HG02623 (cell line): ENCODE data around the gene BICDL1.

Experiments
- ATAC-seq: cut with Tn5 transposase; IDR thresholded peaks from one replicate; pipeline ENCODE4 v1.9.1; 2021; ENCODE audit warnings: moderate library complexity; ENCODE audit not compliant: unreplicated experiment

The BICDL1 gene

DNA sequence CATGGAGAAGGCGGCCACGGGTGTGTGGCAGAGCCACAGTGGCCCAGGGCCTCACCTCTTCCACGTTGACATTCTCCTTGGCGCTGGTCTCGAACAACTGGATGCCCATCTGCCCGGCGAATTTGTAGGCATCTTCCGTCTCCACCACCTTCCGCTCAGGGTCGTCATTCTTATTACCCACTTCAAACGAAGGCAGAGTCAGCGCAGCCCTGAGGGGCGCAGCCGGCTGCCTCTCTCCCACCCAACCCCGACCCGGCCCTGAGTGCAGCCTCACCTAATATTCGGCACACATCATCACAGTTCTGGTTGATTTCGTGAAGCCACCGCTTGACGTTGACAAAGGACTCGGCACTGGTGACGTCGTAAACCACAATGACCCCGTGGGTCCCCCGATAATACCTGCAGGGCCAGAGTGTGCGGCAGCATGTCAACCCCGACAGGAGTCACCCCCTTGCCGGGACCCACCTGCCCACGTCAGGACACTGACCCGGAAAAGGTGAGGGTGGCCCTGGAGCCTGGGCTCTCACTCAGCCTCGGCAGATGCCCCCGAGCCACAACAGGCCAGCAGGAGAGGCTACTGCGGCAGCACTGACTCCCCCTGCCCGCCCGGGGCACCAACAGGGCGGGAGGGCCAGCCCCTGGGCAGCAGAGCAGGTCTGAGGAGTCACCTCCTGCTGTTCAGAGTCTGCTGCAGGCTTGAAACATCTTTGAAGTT is 109.9 kb downstream of the BICDL1 start:
- ATAC-seq = no peak

DNA sequence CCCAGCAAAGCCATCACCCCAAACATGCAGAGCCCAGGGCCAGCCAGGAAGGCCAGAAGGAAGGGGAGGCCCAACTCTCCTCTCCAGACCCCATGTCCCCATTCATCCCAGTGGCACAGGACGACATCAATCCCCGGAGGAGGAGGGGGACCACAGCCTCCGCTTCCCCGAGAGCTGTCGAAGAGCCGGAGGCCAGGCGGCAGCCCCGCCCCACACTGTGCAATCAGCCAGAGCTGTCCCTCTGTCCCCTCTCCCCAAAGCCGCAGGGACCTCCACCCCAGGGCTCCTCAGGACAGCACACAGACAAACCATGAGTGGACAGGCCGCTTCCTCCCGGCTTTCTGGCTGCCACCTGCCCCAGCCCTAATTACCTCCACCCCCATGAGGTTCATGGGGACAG is 110.7 kb downstream of the BICDL1 start:
- no peak for ATAC-seq

DNA sequence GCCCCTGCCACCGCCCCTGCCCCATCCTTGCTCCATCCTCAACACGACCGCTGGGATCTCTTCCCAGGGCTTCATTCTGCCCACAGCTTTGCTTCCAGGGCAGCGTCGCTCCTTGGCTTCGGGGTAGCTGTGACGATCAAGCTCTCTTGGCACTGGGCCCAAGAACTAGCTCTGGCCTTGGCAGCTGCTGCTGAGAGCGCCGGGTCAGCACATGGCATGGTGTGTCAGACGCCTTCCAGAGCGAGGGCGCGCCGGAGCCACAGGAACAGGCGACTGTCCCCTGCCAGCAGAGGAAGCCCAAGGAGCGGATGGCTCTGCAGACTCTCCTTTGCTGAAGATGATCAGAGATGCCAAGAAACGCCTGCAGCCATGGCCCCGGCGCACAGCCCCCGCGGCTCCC is 111.6 kb downstream of the BICDL1 start:
- ATAC-seq = no peak

DNA sequence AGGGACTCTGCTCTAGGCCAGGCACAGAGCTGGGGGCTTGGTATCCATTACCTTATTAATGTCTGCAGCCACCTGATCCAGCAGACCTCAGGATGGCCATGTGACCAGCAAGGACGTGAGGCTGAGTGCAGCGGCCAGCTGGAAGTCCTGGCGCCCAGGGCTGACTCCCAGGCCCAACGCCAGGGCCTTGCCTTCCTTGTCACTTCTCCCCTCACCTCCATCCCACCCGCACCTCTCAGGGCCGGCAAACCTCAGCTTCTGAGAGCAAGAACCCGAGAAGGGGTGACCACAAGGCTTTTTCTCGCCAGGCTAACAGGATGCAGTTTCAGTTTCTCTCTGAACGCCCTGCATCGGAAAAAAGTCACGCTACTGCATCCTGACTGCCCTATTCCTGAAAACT is 112.1 kb downstream of the BICDL1 start:
- no peak for ATAC-seq

DNA sequence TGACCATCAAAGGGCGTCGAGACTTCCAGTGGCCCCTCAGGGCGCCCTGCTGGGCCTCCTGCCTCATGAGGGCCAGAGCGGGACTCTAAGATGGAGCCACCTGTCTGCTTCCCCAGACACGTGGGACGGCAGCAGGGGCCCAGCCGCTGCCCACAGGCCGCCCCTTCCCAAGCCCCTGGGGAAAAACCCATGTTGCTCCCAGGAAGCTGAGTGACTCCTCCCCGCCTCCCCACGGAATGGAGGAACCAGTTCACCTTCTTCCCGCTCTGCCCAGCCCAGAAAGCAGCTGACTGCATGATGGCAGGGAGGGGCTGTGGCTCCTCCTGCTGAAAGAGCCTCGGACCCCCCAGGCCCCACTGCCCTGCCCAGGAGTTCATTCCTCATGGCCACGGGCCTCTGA is 112.6 kb downstream of the BICDL1 start:
- ATAC-seq = no peak

DNA sequence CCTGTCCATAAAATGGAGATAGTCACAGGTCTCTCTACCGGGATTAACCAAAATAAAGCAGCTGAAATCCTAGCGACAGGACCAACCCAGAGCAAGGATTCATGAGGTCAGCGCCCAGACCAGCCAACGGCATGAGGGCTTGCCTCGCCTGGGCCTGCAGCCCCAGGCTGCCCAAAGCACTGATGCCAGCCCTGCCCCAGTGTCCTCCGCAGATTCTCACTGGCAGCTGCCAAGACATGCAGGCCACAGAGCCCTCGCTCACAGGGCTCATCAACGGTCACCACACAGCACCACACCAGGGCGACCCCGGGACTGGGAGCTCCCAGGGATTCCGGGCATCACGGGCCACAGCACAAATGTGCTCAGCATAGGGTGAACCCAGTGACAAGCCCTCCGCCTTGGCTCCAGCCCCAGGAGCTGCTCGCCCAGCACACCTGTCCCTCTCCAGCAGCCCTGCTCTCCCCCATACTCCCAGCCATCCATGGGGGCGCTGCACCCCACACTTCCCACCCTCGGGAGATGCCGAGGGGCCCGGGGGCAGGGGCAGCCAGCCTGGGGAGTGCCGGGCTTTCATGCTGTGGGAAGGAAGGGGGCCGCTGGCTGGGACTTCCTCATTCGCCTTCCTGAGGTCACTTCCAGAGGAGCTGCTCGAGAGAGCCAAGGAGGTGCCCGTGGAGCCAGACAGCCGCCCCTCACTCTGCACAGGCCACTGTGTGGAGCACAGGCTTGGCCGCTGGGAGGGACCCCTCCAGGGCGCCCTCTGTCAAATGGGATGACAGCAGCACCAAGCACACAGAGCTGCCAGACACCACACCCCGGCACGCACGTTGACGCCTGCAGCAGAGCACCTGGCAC is 113.4 kb downstream of the BICDL1 start:
- no peak for ATAC-seq

DNA sequence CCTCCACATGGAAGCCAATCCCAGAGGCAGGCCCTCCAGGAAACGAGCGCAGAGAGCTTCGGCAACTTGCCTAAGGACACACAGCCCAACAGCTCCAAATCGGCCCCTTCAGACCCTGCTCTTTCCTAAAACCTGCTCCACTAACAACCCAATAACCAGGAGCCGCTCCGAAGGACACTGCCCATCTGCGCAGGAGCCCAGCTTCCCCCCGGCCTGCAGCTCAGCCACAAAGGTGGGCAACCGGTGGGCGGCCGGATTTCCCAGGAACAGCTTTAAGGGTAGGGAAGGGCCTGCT is 114.0 kb downstream of the BICDL1 start:
- ATAC-seq = no peak

DNA sequence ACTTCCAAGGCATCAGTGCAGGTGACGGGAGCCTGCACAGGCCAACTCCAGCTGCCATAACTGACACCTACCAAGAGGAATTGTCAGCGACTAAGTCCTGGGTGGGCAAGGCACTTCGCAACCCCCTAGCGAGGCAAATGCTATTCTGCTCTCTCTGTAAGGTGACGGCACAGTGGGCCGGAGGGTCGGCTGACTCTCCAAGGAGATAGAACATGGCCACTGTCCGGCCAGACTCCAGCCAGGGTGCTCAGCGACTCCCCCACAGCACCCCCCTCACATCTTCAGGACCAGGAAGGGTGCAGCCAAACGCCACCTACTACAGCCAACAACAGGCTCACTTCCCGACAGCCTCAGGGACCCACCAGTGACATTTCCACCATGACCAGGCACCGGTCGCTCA is 114.3 kb downstream of the BICDL1 start:
- no peak for ATAC-seq

DNA sequence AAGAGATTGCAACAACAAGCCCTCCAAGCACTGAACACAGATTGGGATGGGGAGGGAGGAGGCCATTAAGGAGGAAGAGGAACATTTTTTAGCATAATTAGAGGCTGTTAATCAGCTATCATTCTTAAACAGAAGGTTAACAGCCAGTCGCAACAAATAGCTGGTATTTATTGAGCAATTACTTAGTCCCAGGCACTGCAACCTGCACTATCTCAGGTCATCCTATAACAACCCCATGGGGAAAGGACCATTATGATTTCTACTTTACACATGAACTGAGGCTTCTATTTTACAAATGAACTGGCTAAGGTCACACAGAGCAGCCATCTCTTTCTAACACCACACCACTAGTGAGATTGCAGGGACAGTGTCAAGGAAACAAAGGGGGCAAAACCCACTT is 117.1 kb downstream of the BICDL1 start:
- ATAC-seq = no peak

DNA sequence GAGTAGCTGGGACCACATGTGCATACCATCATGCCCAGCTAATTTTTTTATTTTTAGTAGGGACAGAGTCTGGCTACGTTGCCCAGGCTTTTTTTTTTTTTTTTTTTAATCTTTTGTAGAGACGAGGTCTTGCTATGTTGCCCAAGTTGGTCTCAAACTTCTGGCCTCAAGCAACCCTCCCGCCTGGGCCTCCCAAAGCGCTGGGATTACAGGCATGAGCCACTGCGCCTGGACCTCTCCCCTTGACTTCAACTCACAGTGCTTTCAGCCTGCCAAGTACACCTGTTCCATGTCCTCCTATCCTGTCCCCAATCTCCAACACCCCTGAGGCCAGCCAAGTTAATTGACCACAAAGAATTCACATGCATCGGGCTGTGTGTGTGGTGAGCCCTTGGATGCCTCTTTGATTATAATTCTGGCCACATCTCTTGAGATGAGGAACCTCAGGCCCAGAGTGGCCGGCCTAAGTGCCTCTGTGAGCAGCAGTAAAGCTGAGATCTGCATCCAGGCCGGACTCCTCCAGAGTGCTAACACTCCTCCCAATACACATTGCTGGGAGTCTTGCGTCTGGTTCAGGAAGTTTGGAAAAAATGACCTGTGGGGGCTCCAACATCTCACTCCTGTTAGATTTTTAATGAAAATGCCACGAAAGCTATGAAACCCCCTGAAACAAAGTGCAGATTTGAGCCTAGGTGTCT is 120.7 kb downstream of the BICDL1 start:
- no peak for ATAC-seq

DNA sequence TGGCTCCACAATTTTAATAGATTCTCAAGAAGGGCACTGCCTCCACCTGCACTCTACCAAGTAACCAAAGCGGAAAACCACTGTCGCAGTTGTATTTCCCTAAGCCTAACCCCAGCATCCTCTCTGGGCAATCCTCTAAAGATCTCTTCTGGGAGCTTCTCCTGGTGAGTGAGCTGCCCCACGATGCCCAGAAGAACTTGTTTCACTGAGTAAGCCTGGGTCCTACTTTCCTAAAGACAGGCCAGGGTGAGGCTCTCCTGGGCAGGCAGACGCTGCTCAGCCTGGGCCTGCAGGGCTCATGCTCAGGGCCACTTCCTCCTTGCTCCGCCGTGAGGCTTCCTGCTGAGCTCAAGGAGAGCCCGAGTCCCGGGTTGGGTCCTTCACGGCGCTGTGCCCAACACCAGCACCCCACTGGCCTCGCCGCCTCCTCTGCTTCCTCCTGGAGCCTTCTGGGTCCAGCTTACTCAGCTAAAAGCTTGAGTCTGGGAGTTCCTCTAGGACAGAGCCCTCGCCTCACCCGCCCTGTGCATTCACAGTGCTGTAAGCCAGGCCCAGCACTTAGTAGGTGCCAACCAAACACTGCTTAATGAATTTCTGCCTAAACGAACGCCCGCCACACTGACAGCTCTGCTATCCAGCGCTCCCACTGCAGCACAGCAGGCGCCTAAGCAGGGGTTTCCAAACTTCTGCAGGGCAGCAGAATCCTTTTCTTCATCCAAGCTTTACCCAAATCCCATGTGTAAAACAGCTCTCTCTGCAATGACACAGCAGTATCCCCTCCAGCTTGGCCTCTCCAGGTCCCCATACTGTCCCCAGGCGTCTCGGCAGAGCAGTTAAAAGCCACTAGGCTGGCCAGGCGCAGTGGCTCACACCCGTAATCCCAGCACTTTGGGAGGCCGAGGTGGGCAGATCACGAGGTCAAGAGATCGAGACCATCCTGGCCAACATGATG is 121.8 kb downstream of the BICDL1 start:
- ATAC-seq = peak; percentile 51

DNA sequence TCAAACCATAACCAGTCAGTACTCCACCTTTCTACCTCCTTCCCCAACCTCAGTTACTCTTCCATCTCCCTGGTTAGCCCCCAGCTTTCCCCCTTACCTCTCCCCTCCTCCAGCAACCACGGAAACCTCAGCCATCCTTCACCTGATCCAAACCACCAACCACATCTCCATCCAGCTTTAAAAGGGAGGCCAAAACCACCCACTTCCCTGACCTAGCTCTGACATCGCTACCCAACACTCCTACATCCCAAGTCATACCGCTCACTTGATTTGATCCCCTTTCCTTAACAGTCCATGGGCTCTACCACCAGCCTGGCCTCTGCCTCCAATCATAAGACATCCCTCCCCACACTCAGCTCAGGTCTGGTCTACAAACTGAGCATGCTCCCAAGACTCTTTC is 126.0 kb downstream of the BICDL1 start:
- no peak for ATAC-seq

DNA sequence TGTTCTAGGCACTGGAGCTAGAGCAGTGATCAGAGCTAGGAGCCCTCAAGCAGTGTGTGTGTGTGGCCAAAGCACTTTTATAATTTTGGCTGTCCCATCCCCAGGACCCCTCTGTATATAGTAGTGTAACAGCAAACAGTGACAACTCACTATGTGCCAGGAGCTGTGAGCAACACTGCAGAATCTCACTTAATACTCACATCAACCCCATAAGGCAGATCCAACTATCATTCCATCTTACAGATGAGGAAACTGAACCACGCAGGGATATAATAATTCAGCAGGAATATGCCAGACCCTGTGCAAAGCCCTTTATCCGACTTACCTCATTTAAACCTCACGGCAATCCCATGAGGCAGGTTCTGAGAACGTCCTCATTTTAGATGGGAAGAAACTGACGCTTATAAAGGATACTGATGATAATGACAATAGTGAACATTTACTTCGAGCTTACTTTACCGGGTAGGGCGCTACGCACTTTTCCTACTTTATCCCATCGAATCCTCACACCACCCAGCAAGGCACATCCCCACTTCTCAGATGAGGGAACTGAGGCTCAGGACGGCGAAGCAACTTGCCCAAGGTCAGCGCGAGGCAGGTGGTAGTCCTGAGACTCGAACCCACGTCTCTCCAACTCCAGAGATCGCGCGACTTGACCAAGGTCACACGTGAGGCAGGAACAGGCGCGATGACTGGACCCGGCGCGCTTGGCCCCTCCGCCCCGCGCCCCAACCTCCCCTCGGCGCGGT is 126.8 kb downstream of the BICDL1 start:
- ATAC-seq = no peak

DNA sequence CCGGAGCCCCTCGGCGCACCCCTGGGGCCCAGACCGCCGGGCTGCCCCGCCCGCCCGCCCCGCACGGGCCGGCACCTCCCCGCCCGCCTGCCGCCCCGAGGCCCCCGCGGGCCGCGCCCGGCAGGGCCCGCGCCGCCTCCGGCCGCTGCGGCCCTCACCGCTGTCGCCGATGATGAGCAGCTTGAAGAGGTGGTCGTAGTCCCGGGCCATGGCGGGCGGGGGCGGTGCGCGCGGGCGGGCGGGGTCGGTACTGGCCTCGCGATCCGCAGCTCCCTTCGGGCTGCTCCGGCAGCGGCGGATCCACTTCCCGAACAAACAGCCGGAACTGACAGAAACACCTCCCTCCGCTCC is 127.4 kb downstream of the BICDL1 start, which contains the start of gene RAB35:
TSS of gene RAB35 (minus strand) at position 313 of the 351 bp plus-strand sequence. CDS start at position 210, 103 bp downstream.
- no peak for ATAC-seq

DNA sequence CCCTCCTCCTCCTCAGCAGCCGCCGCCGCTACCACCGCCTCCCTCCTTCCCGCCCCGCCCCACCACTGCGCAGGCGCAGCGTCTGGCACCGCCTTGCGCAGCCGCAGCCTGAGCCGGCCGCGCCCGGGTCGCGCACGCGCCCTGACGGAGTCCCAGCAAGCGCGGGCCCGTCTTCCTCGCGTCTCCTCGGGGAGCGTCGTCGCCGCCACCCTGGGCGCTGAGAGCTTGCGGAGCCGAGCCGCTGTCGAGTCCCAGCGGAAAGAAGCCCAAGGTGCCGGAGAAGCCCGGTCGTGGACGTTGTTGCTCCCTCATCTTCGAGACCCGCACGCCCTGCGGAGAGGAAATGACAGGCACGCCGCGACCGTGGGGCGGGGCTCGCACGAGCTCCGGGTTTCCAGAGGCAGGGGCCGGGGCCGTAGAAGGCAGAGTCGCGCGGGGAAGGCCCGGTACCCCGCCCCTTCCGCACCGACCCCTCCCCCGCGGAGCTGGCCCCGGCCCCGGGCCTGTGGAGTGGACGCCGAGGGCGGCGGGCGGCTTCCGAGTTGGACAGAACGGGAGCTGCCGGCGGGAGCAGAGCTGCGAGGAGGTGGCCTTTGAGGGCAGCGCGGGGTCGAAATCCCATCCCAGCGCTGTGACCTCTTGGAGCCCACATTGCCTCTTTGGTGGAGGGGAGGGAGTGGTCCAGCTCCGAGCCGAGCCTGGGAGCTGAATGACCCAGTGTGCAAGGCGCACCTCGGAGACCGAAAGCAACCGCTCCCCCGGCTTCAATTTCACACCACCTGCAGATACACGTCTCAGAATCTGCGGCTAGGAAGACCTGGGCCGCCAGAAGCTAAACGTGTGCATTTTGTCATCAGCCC is 128.0 kb downstream of the BICDL1 start:
- peak; percentile 50 for ATAC-seq

DNA sequence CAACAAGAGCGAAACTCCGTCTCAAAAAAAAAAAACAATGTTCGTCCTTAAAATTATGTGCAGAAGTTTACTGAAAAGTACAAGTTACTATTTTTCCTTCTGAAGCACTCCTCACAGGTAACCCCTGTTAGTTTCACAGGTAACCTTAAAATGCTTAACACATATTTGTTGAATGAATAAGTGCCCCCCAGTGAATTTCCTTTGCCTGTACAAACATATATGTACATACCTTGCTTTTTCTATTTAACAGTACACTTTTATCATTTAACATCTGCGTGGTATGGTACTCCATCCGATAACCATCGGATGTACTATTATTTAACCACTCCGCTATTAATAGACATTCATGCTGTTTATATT is 128.9 kb downstream of the BICDL1 start:
- ATAC-seq = no peak

DNA sequence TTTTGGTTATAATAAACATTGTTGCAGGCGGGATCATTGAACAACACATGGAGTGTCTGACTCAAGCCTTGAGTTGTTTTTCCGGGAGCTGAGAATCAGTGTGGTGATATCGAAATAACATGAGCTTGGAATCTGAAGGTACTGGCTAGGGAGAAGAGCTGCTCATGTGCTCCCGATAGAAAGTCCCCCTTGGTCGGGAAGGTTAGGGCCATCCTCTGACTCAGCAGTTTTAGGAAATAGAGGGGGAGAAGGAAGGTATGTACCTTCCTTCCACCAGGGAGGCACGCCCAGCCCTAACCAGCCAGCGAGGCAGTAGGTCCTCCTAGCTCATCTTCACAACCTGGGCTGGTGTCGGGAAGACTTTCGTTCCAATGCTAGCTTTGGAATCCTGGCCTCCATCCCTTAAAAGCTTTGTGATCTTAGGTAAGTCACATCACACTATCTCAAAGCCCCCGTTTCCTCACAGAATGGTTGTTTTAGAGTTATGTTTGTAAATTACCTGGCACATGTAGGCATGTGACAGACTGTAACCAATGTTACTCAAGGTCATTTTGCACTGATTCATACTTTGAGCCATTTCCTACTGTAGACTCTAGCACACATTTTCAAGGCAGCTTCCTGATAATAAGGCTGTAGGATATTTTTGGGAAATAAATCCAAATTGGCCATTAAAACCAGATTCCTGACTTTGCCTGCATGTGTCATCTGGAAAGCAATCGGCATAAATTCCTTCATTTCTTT is 129.5 kb downstream of the BICDL1 start:
- ATAC-seq = no peak

DNA sequence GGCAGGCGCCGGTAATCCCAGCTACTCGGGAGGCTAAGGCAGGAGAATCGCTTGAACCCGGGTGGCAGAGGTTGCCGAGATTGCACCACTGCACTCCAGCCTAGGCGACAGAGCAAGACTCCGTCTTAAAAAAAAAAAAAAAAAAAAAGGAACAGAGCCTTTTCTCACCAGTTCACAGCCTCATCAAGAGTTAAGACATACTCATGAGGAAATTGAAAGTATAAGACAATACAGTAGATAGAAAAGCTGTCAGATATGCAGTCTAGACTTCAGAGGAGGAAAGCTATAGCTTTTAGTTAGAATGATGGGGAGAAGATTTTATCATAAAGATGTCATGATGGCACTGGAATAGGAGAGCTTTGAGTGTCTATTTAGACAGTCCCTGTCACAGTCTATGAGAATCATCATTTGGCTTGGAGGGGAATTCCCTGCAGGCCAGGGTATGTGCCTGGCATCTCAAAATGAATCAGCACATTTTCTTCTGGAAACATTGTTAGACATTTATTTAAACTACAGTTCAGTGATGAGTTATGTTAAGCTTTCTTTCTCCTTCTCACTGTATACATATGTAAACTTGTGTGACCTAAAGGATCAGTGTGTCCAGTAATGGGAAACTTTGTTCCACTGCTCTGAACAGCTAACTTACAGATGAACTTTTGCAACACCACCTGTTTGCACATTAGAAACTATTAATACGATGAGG is 130.4 kb downstream of the BICDL1 start:
- no peak for ATAC-seq
